ENCODE results near the gene GAL.
"Not testable (repeated sequence)": the region's sequence is repeated elsewhere in the genome, so short reads cannot be mapped to it uniquely, and the experiment has no call there.

- TF ChIP-seq PAX5 (IDR thresholded peaks at IDR 0.05; ENCODE audit: insufficient read depth, low read length, severe bottlenecking); POLR2AphosphoS5 (IDR thresholded peaks at IDR 0.05; ENCODE audit: low read depth, low read length): not testable (repeated sequence)
Measured at GRCh38 chr11:68635172-68635571, 49.2 kb upstream of the GAL start.
